ENCODE results near the gene ANKRD49.

The ANKRD49 gene

GRCh38 chr11:94511932-94512781 lies 18.4 kb downstream of the ANKRD49 start, which contains the start of gene C11orf97:
Gene C11orf97 (plus strand): TSS chr11:94512461. CDS start chr11:94512529, 68 bp downstream.
- Histone ChIP-seq H3K9me2 (ENCODE audit: low read depth, low read length) (no peaks in the 10 kb centered on the region), H3K27me3 (ENCODE audit: insufficient read depth, low read length) (no peaks in the 10 kb centered on the region), H3K9ac (ENCODE audit: low read length) (no peak within 1 kb of the TSS), H3K9me3 (ENCODE audit: low read length) (no peaks in the 10 kb centered on the region), H4K20me1 (ENCODE audit: insufficient read depth, low read length) (no peaks in the 10 kb centered on the region), H3K4me1 (ENCODE audit: insufficient read depth, low read length, severe bottlenecking) (peaks cover 7% of the 10 kb centered on the region), H3K27ac (ENCODE audit: low read depth, low read length, poor library complexity, severe bottlenecking) (no peak within 1 kb of the TSS), H3K4me3 (ENCODE audit: low read depth, low read length, poor library complexity, severe bottlenecking) (peak within 1 kb of the TSS; percentile 49), H3K79me2 (ENCODE audit: insufficient read depth, low read length) (no peaks in the 10 kb centered on the region), H2AFZ (ENCODE audit: low read length) (no peak within 1 kb of the TSS), H3F3A (ENCODE audit: insufficient read depth, low read length) (no peaks in the 10 kb centered on the region), H3K4me2 (ENCODE audit: low read length) (peak within 1 kb of the TSS; percentile 60), H3K36me3 (ENCODE audit: insufficient read depth, low read length) (no peaks in the 10 kb centered on the region; the same call in 1 of the 2 replicates)
- TF ChIP-seq CTCF (IDR thresholded peaks at IDR 0.05; ENCODE audit: low read length), result no peak
- TF ChIP-seq EZH2 (IDR thresholded peaks at IDR 0.05; ENCODE audit: borderline replicate concordance, low read length), result no peak

GRCh38 chr11:94513091-94513490 lies 19.3 kb downstream of the ANKRD49 start:
- Histone ChIP-seq H3K4me2 (ENCODE audit: low read length) (no peak overlapping the region; the same call in 1 of the 2 replicates), H3K9ac (ENCODE audit: low read length) (no peak overlapping the region), H3K9me3 (ENCODE audit: low read length) (no peaks in the 10 kb centered on the region), H3K27ac (ENCODE audit: low read depth, low read length, poor library complexity, severe bottlenecking) (no peak overlapping the region), H3K9me2 (ENCODE audit: low read depth, low read length) (no peaks in the 10 kb centered on the region), H3K4me1 (ENCODE audit: insufficient read depth, low read length, severe bottlenecking) (peaks cover 7% of the 10 kb centered on the region), H2AFZ (ENCODE audit: low read length) (no peak overlapping the region), H3K36me3 (ENCODE audit: insufficient read depth, low read length) (no peaks in the 10 kb centered on the region; the same call in 1 of the 2 replicates), H4K20me1 (ENCODE audit: insufficient read depth, low read length) (no peaks in the 10 kb centered on the region), H3K79me2 (ENCODE audit: insufficient read depth, low read length) (no peaks in the 10 kb centered on the region), H3F3A (ENCODE audit: insufficient read depth, low read length) (no peaks in the 10 kb centered on the region), H3K4me3 (ENCODE audit: low read depth, low read length, poor library complexity, severe bottlenecking) (no peak overlapping the region), H3K27me3 (ENCODE audit: insufficient read depth, low read length) (no peaks in the 10 kb centered on the region)
- TF ChIP-seq CTCF (IDR thresholded peaks at IDR 0.05; ENCODE audit: low read length) (no peak), EZH2 (IDR thresholded peaks at IDR 0.05; ENCODE audit: borderline replicate concordance, low read length) (no peak)

- no peak overlapping the region for H3K27ac ChIP-seq (ENCODE audit: low read depth, low read length, poor library complexity, severe bottlenecking)
- no peak overlapping the region for H3K4me3 ChIP-seq (ENCODE audit: low read depth, low read length, poor library complexity, severe bottlenecking)
- no peak overlapping the region for H3K9ac ChIP-seq (ENCODE audit: low read length)
- no peak for TF ChIP-seq CTCF (IDR thresholded peaks at IDR 0.05; ENCODE audit: low read length)
- no peak for TF ChIP-seq EZH2 (IDR thresholded peaks at IDR 0.05; ENCODE audit: borderline replicate concordance, low read length)
- no peak overlapping the region for H3K4me2 ChIP-seq (ENCODE audit: low read length)
- H3K79me2 ChIP-seq (ENCODE audit: insufficient read depth, low read length), result no peaks in the 10 kb centered on the region
- H3K27me3 ChIP-seq (ENCODE audit: insufficient read depth, low read length), result no peaks in the 10 kb centered on the region
- no peak overlapping the region for H2AFZ ChIP-seq (ENCODE audit: low read length)
- no peaks in the 10 kb centered on the region; the same call in 1 of the 2 replicates for H3K36me3 ChIP-seq (ENCODE audit: insufficient read depth, low read length)
- H3K9me2 ChIP-seq (ENCODE audit: low read depth, low read length), result no peaks in the 10 kb centered on the region
- H3K4me1 ChIP-seq (ENCODE audit: insufficient read depth, low read length, severe bottlenecking), result peaks cover 7% of the 10 kb centered on the region
- no peaks in the 10 kb centered on the region for H3K9me3 ChIP-seq (ENCODE audit: low read length)
- no peaks in the 10 kb centered on the region for H3F3A ChIP-seq (ENCODE audit: insufficient read depth, low read length)
- no peaks in the 10 kb centered on the region for H4K20me1 ChIP-seq (ENCODE audit: insufficient read depth, low read length)
Measured at GRCh38 chr11:94515398-94515797, 21.6 kb downstream of the ANKRD49 start.

Measured in OCI-LY1 (cell line).